H1 (cell line): Measurements from ENCODE around the gene ZNF496. TPM values are rescaled to one million over a fixed set of nuclear protein-coding genes. Genes with fewer than 3 reads are reported as not detected.

ENCODE experiments used
- BRCA1 ChIP-seq: IDR thresholded peaks from 2 replicates; pipeline ENCODE4 v1.6.1; 2012; ENCODE audit warnings: low read depth, low read length, improper control_type of control experiment
- POLR2A ChIP-seq, 2 experiments: IDR thresholded peaks; 1 replicate in 1 of 2; 2 replicates in 1 of 2; pipeline ENCODE4 v1.6.1; 2011; ENCODE audit warnings: low read depth in 2 of 2, low read length in 2 of 2, mild to moderate bottlenecking in 2 of 2; ENCODE audit errors: control extremely low read depth in 1 of 2
- RNF2 ChIP-seq: fragments of 200-900, 300-1000 bp; sonication (generic); IDR thresholded peaks from 2 replicates; pipeline ENCODE4 v1.7.1; 2016; ENCODE audit warnings: borderline replicate concordance, low read depth, mild to moderate bottlenecking, antibody characterized with exemption, low read length; ENCODE audit not compliant: poor library complexity, severe bottlenecking; ENCODE audit errors: missing control alignments
- polyA plus RNA-seq, 7 experiments: library from polyadenylated mRNA; depleted of rRNA in 3 of 7; stranded (reverse) in 5 of 7; unstranded in 2 of 7; fragments of >200 nt in 5 of 7; fragments of 200-250 nt in 2 of 7; gene quantifications; 1 replicate in 5 of 7; 2 replicates in 1 of 7; 4 replicates in 1 of 7; pipeline versions ENCODE4 v1.2.1 to v1.2.3, GENCODE V29; 2011 to 2013; ENCODE audit warnings: missing spikeins in 2 of 7, mixed read lengths in 2 of 7
- total RNA-seq: library from RNA; stranded (reverse); fragmentation: NEBNext Ultra II Directional; extraction: Animal tissue kit (Norgen Biotek cat#: 25700); gene quantifications from 2 replicates; pipeline ENCODE4 v1.2.1, GENCODE V29; 2021

Gene ZNF496
- total and polyA plus RNA-seq, 2 of the 8 experiments (the other 6 are each of a cell fraction or from before 2014, with no cell fraction given): 27.9 to 71.4 TPM

DNA sequence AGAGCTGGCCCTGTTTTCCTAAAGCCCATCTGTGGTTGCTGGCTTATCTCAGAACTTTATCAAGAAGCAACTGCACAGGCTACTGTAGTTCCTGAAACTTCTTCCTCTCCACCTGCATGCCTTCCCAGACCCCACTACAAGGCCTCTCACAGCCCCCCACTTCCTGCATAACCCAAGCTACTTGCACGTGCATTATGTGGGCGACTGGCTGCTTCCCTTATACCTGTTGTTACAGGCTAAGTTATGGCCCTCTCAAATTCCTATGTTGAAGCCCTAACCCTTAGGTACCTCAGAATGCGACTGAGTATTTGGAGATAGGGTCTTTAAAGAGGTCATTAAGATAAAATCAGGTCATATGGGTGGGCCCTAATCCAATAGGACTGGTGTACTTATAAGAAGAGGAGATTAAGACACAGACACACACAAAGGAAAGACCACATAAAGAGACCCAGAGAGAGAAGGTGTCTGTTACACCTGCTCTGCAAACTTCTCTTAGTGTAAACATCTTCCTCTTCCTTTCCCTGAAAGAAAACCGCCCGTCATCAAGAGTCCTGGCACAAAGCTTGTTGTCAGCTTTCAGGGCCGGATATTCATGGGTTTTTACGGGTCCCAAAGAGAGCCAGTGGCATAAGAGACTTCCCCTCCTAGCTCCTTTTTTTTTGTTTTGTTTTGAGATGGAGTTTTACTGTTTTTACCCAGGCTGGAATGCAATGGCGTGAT, 5.1 kb downstream of the ZNF496 start (continued):
- TF ChIP-seq POLR2A (IDR thresholded peaks at IDR 0.05; ENCODE audit: control extremely low read depth in 1 of 2, low read depth in 2 of 2, low read length in 2 of 2): no peak
- no peak for TF ChIP-seq BRCA1
- no peak for TF ChIP-seq RNF2
